Medulla oblongata (tissue), 1 donor: ENCODE data around the gene LTBP2.

Experiments
- DNase-seq: peaks from one replicate; pipeline ENCODE4 v3.0.0-alpha.2; 2015; ENCODE audit errors: extremely low spot score

LTBP2 gene

GRCh38 chr14:74638066-74638465 lies 26.0 kb upstream of the LTBP2 start:
- no peak for DNase-seq

- no peak for DNase-seq
Observed at GRCh38 chr14:74637178-74637550, 25.1 kb upstream of the LTBP2 start.

- DNase-seq, result no peak
Observed at GRCh38 chr14:74636424-74637177, 24.6 kb upstream of the LTBP2 start.

- no peak for DNase-seq
Observed at GRCh38 chr14:74635847-74636246, 23.8 kb upstream of the LTBP2 start.

- no peak for DNase-seq
Observed at GRCh38 chr14:74634964-74635363, 22.9 kb upstream of the LTBP2 start.

GRCh38 chr14:74634481-74634880 lies 22.4 kb upstream of the LTBP2 start:
- no peak for DNase-seq

- no peak for DNase-seq
Observed at GRCh38 chr14:74630881-74631690, 19.0 kb upstream of the LTBP2 start.

- no peak for DNase-seq
Observed at GRCh38 chr14:74628418-74628817, 16.4 kb upstream of the LTBP2 start.

- no peak for DNase-seq
Observed at GRCh38 chr14:74627076-74627475, 15.0 kb upstream of the LTBP2 start.

GRCh38 chr14:74622257-74622656 lies 10.2 kb upstream of the LTBP2 start:
- DNase-seq, result no peak

- DNase-seq, result no peak
Observed at GRCh38 chr14:74621556-74621955, 9.5 kb upstream of the LTBP2 start.

GRCh38 chr14:74620923-74621322 lies 8.9 kb upstream of the LTBP2 start:
- no peak for DNase-seq

GRCh38 chr14:74620497-74620921 lies 8.5 kb upstream of the LTBP2 start:
- DNase-seq, result no peak

GRCh38 chr14:74619672-74620131 lies 7.7 kb upstream of the LTBP2 start:
- no peak for DNase-seq

GRCh38 chr14:74618078-74618952 lies 6.3 kb upstream of the LTBP2 start:
- DNase-seq, result peak; percentile 41

GRCh38 chr14:74616996-74617700 lies 5.1 kb upstream of the LTBP2 start:
- no peak for DNase-seq

GRCh38 chr14:74616507-74616906 lies 4.5 kb upstream of the LTBP2 start:
- no peak for DNase-seq

GRCh38 chr14:74615735-74616134 lies 3.7 kb upstream of the LTBP2 start:
- DNase-seq, result no peak

GRCh38 chr14:74614508-74615495 lies 2.8 kb upstream of the LTBP2 start:
- DNase-seq, result no peak

- DNase-seq, result no peak
Observed at GRCh38 chr14:74613211-74613914, 1.3 kb upstream of the LTBP2 start.
